GM12865 (cell line): ENCODE data around the gene BABAM2.
"Not testable (repeated sequence)": the region's sequence is repeated elsewhere in the genome, so short reads cannot be mapped to it uniquely, and the experiment has no call there.

Experiments
- DNase-seq: peaks from one replicate; pipeline ENCODE4 v3.0.0; 2010; ENCODE audit warnings: low read depth
- H3K4me3 ChIP-seq: 2 replicates; pipeline ENCODE4 v1.5.1; 2011; ENCODE audit warnings: mild to moderate bottlenecking, low read depth, low read length, control low read depth
- TF ChIP-seq, protein P1 (sequence below): IDR thresholded peaks from 2 replicates; pipeline ENCODE4 v1.5.1; 2011; ENCODE audit warnings: low read length, control low read depth, low read depth, inconsistent platforms; ENCODE audit not compliant: insufficient read depth; ENCODE audit errors: missing control alignments

Gene BABAM2

DNA sequence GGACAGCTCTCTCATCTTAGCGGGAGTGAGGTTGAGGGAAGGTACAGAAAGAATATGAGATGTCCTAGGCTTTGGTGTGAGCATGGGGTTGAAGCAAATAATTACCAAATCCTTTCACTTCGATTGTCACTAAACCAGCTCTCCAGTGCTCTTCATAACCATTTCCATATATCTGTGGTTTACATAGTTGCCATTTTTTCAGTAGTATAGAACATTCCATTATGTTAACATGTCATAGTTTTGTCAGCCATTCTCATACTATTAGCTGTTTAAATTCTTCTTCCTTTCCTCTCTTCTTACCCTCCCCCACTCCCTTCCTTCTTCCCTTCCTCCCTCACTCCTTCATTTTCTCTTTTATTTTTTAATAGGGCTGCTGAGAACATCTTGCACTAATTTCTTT lies 205.9 kb downstream of the BABAM2 start:
- TF ChIP-seq, protein P1, sequence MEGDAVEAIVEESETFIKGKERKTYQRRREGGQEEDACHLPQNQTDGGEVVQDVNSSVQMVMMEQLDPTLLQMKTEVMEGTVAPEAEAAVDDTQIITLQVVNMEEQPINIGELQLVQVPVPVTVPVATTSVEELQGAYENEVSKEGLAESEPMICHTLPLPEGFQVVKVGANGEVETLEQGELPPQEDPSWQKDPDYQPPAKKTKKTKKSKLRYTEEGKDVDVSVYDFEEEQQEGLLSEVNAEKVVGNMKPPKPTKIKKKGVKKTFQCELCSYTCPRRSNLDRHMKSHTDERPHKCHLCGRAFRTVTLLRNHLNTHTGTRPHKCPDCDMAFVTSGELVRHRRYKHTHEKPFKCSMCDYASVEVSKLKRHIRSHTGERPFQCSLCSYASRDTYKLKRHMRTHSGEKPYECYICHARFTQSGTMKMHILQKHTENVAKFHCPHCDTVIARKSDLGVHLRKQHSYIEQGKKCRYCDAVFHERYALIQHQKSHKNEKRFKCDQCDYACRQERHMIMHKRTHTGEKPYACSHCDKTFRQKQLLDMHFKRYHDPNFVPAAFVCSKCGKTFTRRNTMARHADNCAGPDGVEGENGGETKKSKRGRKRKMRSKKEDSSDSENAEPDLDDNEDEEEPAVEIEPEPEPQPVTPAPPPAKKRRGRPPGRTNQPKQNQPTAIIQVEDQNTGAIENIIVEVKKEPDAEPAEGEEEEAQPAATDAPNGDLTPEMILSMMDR: no peak
- DNase-seq: no peak
- H3K4me3 ChIP-seq: no peak overlapping the region

DNA sequence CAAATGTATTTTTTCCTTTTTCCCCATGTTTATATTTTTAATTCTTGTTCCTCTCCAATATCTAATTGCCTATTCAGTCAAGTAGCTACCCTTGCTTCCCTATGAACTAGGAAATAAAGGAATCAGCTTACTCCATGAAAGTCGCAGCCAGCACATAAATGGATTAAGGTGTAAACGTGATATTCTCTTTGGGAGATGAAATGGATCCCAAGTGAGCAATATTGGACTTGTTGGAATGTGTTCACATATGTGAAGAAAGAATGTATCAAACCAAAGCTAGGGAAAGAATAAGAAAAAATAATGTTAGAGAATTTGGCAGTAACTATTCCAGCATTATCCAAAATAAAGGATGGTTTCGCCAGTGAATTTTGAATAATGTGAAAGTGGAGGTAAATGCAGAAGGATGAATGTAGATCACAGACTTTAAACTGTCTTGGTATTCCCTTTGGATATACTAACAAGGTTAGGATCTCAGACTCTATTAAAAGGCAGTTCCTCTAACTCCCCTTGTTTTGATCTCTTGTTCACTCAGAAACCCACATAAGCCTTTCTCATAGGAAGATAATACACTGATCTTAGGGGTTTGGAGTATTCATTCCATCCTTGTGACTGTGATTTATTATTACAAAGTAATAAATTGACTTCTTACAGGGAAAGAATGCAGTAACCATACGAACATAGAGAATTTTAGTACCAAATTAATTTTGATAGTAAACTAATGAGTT lies 208.1 kb downstream of the BABAM2 start:
- H3K4me3 ChIP-seq: no peak overlapping the region
- no peak for DNase-seq
- TF ChIP-seq, protein P1: no peak

DNA sequence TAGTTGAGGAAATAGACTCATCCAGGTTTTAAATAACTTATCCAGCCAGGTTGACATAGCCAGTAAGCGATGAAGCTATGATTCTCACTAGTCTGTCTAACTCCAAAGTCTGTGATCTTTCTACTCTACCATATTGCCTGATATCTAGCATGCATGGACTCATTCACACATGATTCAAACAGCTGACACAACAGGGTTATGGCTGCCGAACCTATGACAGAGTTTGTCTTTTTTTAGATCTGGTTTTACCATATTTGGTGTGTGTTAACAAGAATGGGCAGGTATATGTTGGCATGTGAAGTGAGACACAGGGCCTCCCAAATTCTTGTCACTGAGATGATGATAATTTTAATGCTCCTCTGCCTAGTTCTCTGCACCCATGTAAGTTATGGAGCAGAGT lies 210.6 kb downstream of the BABAM2 start:
- no peak overlapping the region for H3K4me3 ChIP-seq
- no peak for DNase-seq
- TF ChIP-seq, protein P1: no peak

DNA sequence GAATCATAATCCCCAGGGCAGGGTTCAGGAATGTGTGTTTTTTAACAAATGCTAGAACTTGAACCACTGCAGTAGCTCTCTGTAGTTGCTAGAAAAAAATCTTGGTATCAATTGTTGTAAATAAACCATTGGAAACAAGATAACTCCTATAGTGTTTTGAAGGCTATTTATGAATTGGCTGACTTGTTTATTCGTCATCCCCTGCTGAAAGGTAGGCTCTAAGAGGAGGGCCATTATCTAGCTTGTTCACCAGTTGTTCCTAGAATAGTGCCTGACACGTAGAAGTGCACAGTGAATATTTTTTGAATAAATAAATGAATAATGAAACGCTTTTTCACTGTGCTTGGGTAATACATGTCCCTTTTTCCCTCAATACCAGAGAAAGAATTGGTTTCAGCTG lies 211.4 kb downstream of the BABAM2 start:
- no peak for DNase-seq
- TF ChIP-seq, protein P1: no peak
- no peak overlapping the region for H3K4me3 ChIP-seq

DNA sequence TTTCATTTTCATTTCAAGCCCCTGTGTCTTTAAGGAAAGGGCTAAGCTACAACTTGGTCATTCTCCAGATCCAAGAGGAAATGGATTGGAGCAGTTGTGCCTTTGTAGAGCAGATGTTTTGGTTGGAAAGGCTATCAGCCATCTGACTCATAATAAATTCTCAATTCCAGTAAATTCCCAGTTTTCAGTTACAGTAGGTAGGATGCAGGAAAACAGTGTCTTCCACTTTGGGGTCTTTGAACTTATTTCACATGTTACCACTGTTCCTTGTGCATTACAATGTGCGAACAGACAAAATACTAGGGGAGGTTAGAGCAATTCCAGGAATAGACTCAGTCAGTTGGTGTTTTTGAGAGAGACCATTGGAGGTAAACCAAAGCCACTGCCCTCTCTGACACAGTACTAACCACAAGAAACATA lies 211.9 kb downstream of the BABAM2 start:
- TF ChIP-seq, protein P1: no peak
- H3K4me3 ChIP-seq: no peak overlapping the region
- no peak for DNase-seq

DNA sequence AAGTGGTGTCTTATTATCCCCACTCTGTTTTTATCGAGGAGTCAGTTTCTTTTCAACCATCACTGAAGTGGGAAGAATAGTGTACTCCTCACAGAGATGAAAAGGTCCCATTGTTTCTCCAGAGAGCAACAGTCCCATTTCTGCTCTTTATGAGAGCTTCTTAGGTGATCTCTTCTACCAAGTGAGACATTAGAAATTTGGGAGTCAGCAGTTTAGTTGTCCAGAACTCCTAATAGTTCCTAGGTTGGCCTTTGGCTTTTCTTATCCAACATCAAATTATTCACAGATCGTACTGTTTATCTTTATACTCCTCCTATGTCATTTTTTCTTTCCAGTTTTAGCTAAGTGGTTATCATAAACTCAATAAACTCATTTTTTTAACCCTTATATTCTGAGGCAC lies 213.1 kb downstream of the BABAM2 start:
- H3K4me3 ChIP-seq: no peak overlapping the region
- TF ChIP-seq, protein P1: no peak
- no peak for DNase-seq

DNA sequence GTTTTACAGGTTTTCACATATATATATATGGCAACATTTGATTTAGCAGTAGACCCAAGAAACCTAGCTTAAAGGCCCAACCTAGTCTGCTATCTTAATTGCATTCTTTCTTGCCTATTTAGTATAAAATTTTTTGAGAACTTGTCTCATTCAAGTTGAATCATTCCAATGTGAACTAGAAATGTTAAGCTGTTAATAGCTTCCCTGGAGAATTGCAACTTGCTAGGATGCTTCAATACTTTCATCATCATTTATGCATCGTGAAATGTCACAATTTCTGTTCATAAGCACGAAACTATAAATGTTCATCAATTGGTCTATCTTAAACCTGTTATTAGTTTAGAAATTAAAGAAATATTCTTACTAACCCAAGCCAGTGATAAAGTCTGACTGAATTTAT lies 217.6 kb downstream of the BABAM2 start:
- DNase-seq: no peak
- no peak overlapping the region for H3K4me3 ChIP-seq
- TF ChIP-seq, protein P1: no peak

DNA sequence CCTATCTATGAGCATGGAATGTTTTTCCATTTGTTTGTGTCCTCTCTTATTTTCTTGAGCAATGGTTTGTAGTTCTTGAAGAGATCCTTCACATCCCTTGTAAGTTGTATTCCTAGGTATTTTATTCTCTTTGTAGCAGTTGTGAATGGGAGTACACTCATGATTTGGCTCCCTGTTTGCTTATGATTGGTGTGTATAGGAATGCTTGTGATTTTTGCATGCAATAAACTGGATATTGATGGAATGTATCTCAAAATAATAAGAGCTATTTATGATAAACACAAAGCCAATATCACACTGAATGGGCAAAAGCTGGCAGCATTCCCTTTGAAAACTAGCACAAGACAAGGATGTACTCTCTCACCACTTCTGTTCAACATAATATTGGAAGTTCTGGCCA lies 223.2 kb downstream of the BABAM2 start:
- H3K4me3 ChIP-seq, DNase-seq: not testable (repeated sequence)
